K562 (cell line): Measurements from ENCODE around the gene BLCAP. TPM values are rescaled to one million over a fixed set of nuclear protein-coding genes. Genes with fewer than 3 reads are reported as not detected.

Source experiments
- CC2D1A ChIP-seq: fragments of 450-650 bp; IDR thresholded peaks from 2 replicates; pipeline ENCODE4 v1.6.1; 2017; ENCODE audit warnings: mild to moderate bottlenecking
- FOSL1 ChIP-seq: fragments of 200-800 bp; sonication (Bioruptor generic); conservative IDR thresholded peaks from 2 replicates; pipeline ENCODE4 v1.6.1; 2016; ENCODE audit warnings: missing genetic modification characterization, missing compliant biosample characterization
- HDAC1 ChIP-seq, 2 experiments: fragments of 450-650 bp; IDR thresholded peaks; 2 replicates each; pipeline ENCODE4 v1.6.1; 2016 to 2017; ENCODE audit warnings: inconsistent platforms in 1 of 2, mild to moderate bottlenecking in 1 of 2, moderate library complexity in 1 of 2
- RUNX1 ChIP-seq: sonication (generic); IDR thresholded peaks from 2 replicates; pipeline ENCODE4 v1.6.1; 2016; ENCODE audit warnings: antibody characterized with exemption, low read depth
- ZNF354B ChIP-seq: fragments of 250-450 bp; sonication (Bioruptor Pico); IDR thresholded peaks from 2 replicates; pipeline ENCODE4 v1.4.0; 2020
- ZNF830 ChIP-seq: fragments of 250-450 bp; sonication (Bioruptor Pico); IDR thresholded peaks from 2 replicates; pipeline ENCODE4 v1.5.0; 2021; ENCODE audit warnings: mild to moderate bottlenecking
- polyA plus RNA-seq, 8 experiments: library from polyadenylated mRNA; depleted of rRNA in 4 of 8; stranded (reverse) in 5 of 8; unstranded in 3 of 8; fragments of >200 nt; fragmentation: Nextera tagmentation in 2 of 8; fragmentation: Illumina TruSeq in 1 of 8; extraction: Ambion mirVana in 2 of 8; extraction: Trizol in 1 of 8; gene quantifications; 2 replicates each; pipeline versions ENCODE4 v1.2.1 to v1.2.3, GENCODE V29; 2011 to 2014; ENCODE audit warnings: inconsistent platforms in 1 of 8, missing spikeins in 1 of 8
- total RNA-seq, 7 experiments: library from RNA; depleted of rRNA in 6 of 7; stranded (reverse); fragments of >200 nt in 6 of 7; fragmentation: Illumina TruSeq in 2 of 7; extraction: Trizol in 2 of 7; gene quantifications; 2 replicates each; pipeline versions ENCODE4 v1.2.1 to v1.2.3, GENCODE V29; 2011 to 2021; ENCODE audit warnings: low replicate concordance in 1 of 7
- TF ChIP-seq, protein P1 (sequence below): fragments of 450-650 bp; IDR thresholded peaks from 2 replicates; pipeline ENCODE4 v1.6.1; 2017; ENCODE audit warnings: antibody characterized with exemption, mild to moderate bottlenecking
- TF ChIP-seq, protein P2 (sequence below): sonication (generic); formaldehyde crosslinking; IDR thresholded peaks from 2 replicates; pipeline ENCODE4 v1.8.0; 2022; ENCODE audit warnings: missing genetic modification reagents, mild to moderate bottlenecking, borderline replicate concordance
- TF ChIP-seq, protein P3 (sequence below): fragments of 450-650 bp; IDR thresholded peaks from 2 replicates; pipeline ENCODE4 v1.6.1; 2017; ENCODE audit warnings: antibody characterized with exemption
- TF ChIP-seq, protein P4 (sequence below): fragments of 200-800 bp; sonication (Bioruptor generic); IDR thresholded peaks from 2 replicates; pipeline ENCODE4 v1.6.1; 2017; ENCODE audit warnings: missing genetic modification characterization, missing compliant biosample characterization
- TF ChIP-seq, protein P5 (sequence below): fragments of 250-450 bp; sonication (Bioruptor Pico); IDR thresholded peaks from 2 replicates; pipeline ENCODE4 v1.6.1; 2021; ENCODE audit warnings: mild to moderate bottlenecking
- TF ChIP-seq, protein P6 (sequence below): fragments of 150-350 bp; conservative IDR thresholded peaks from 2 replicates; pipeline ENCODE4 v1.6.1; 2014; ENCODE audit warnings: low read length
- TF ChIP-seq, protein P7 (sequence below), 3 experiments: fragments of 200-800 bp in 1 of 3; sonication (Bioruptor generic) in 1 of 3; sonication (generic) in 1 of 3; formaldehyde crosslinking in 1 of 3; IDR thresholded peaks; 2 replicates each; pipeline versions ENCODE4 v1.6.1 to v1.8.0; 2016 to 2022; ENCODE audit warnings: mild to moderate bottlenecking in 2 of 3, missing compliant biosample characterization in 2 of 3, missing genetic modification characterization in 2 of 3, missing genetic modification reagents in 1 of 3

The BLCAP gene
- total and polyA plus RNA-seq, 9 of the 15 experiments (the other 6 are each of a cell fraction or from before 2014, with no cell fraction given), result 16.9 to 41.5 (median 27.6) TPM

DNA sequence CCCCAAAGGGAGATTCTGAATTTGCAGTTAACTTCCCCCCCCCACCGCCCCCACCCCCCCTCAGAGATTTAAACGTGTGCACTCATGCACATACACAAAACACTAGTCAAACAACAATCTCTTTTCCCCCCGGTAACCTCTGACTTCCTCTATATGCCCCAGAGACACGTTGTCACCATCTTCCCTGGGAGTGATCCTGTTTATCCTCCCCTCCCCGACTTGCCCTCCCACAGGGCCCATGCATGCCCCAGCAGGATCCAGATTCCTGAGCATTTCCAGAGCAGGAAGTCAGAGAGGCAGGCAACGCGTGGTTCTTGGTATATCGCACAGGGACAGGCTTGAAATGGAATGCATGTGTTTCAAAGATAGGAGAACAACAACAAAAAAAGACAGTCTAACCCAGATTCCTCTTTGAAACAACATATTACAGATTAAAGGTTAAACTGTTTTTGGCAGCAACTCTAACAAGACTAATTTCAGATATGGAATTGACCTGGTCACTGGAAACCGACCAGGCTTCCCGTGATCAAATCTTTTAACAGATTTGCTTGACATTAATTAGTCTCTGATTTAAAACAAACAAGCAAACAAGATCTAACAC, 1.3 kb downstream of the BLCAP start (continued):
- TF ChIP-seq, protein P1, sequence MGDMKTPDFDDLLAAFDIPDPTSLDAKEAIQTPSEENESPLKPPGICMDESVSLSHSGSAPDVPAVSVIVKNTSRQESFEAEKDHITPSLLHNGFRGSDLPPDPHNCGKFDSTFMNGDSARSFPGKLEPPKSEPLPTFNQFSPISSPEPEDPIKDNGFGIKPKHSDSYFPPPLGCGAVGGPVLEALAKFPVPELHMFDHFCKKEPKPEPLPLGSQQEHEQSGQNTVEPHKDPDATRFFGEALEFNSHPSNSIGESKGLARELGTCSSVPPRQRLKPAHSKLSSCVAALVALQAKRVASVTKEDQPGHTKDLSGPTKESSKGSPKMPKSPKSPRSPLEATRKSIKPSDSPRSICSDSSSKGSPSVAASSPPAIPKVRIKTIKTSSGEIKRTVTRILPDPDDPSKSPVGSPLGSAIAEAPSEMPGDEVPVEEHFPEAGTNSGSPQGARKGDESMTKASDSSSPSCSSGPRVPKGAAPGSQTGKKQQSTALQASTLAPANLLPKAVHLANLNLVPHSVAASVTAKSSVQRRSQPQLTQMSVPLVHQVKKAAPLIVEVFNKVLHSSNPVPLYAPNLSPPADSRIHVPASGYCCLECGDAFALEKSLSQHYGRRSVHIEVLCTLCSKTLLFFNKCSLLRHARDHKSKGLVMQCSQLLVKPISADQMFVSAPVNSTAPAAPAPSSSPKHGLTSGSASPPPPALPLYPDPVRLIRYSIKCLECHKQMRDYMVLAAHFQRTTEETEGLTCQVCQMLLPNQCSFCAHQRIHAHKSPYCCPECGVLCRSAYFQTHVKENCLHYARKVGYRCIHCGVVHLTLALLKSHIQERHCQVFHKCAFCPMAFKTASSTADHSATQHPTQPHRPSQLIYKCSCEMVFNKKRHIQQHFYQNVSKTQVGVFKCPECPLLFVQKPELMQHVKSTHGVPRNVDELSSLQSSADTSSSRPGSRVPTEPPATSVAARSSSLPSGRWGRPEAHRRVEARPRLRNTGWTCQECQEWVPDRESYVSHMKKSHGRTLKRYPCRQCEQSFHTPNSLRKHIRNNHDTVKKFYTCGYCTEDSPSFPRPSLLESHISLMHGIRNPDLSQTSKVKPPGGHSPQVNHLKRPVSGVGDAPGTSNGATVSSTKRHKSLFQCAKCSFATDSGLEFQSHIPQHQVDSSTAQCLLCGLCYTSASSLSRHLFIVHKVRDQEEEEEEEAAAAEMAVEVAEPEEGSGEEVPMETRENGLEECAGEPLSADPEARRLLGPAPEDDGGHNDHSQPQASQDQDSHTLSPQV, result no peak
- TF ChIP-seq, protein P2, sequence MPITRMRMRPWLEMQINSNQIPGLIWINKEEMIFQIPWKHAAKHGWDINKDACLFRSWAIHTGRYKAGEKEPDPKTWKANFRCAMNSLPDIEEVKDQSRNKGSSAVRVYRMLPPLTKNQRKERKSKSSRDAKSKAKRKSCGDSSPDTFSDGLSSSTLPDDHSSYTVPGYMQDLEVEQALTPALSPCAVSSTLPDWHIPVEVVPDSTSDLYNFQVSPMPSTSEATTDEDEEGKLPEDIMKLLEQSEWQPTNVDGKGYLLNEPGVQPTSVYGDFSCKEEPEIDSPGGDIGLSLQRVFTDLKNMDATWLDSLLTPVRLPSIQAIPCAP (CRISPR knock-in tag), result no peak
- no peak for TF ChIP-seq ZNF354B (CRISPR knock-in tag)
- TF ChIP-seq, protein P3, sequence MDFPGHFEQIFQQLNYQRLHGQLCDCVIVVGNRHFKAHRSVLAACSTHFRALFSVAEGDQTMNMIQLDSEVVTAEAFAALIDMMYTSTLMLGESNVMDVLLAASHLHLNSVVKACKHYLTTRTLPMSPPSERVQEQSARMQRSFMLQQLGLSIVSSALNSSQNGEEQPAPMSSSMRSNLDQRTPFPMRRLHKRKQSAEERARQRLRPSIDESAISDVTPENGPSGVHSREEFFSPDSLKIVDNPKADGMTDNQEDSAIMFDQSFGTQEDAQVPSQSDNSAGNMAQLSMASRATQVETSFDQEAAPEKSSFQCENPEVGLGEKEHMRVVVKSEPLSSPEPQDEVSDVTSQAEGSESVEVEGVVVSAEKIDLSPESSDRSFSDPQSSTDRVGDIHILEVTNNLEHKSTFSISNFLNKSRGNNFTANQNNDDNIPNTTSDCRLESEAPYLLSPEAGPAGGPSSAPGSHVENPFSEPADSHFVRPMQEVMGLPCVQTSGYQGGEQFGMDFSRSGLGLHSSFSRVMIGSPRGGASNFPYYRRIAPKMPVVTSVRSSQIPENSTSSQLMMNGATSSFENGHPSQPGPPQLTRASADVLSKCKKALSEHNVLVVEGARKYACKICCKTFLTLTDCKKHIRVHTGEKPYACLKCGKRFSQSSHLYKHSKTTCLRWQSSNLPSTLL, result no peak
- TF ChIP-seq ZNF830, result no peak
- TF ChIP-seq CC2D1A, result no peak
- TF ChIP-seq FOSL1 (tag), result no peak; the same call in 1 of the 2 replicates
- TF ChIP-seq, protein P4, sequence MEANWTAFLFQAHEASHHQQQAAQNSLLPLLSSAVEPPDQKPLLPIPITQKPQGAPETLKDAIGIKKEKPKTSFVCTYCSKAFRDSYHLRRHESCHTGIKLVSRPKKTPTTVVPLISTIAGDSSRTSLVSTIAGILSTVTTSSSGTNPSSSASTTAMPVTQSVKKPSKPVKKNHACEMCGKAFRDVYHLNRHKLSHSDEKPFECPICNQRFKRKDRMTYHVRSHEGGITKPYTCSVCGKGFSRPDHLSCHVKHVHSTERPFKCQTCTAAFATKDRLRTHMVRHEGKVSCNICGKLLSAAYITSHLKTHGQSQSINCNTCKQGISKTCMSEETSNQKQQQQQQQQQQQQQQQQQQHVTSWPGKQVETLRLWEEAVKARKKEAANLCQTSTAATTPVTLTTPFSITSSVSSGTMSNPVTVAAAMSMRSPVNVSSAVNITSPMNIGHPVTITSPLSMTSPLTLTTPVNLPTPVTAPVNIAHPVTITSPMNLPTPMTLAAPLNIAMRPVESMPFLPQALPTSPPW (CRISPR knock-in tag), result peak; percentile 65
- TF ChIP-seq HDAC1 (IDR thresholded peaks at IDR 0.05), result peak in 1 of 2 experiments; percentile 97; a peak in 2 of 4 replicates
- TF ChIP-seq, protein P5, sequence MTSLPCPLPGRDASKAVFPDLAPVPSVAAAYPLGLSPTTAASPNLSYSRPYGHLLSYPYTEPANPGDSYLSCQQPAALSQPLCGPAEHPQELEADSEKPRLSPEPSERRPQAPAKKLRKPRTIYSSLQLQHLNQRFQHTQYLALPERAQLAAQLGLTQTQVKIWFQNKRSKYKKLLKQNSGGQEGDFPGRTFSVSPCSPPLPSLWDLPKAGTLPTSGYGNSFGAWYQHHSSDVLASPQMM (CRISPR knock-in tag), result no peak
- no peak; the same call in 1 of the 2 replicates for TF ChIP-seq RUNX1
- TF ChIP-seq, protein P6, sequence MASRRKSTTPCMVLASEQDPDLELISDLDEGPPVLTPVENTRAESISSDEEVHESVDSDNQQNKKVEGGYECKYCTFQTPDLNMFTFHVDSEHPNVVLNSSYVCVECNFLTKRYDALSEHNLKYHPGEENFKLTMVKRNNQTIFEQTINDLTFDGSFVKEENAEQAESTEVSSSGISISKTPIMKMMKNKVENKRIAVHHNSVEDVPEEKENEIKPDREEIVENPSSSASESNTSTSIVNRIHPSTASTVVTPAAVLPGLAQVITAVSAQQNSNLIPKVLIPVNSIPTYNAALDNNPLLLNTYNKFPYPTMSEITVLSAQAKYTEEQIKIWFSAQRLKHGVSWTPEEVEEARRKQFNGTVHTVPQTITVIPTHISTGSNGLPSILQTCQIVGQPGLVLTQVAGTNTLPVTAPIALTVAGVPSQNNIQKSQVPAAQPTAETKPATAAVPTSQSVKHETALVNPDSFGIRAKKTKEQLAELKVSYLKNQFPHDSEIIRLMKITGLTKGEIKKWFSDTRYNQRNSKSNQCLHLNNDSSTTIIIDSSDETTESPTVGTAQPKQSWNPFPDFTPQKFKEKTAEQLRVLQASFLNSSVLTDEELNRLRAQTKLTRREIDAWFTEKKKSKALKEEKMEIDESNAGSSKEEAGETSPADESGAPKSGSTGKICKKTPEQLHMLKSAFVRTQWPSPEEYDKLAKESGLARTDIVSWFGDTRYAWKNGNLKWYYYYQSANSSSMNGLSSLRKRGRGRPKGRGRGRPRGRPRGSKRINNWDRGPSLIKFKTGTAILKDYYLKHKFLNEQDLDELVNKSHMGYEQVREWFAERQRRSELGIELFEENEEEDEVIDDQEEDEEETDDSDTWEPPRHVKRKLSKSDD, result no peak
- TF ChIP-seq, protein P7, sequence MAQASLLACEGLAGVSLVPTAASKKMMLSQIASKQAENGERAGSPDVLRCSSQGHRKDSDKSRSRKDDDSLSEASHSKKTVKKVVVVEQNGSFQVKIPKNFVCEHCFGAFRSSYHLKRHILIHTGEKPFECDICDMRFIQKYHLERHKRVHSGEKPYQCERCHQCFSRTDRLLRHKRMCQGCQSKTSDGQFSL (CRISPR knock-in tag; IDR thresholded peaks at IDR 0.05), result no peak
- TF ChIP-seq, protein P7 (tag; IDR thresholded peaks at IDR 0.05), result peak in 1 of 2 experiments; percentile 48; a peak in 1 of 4 replicates
